Ishikawa (cell line): ENCODE data around the gene HCK.

ENCODE experiments used
- CREB1 ChIP-seq: IDR thresholded peaks from 2 replicates; pipeline ENCODE4 v1.6.1; 2012; ENCODE audit warnings: low read depth
- EP300 ChIP-seq: IDR thresholded peaks from 2 replicates; pipeline ENCODE4 v1.6.1; 2012; ENCODE audit warnings: borderline replicate concordance
- MAX ChIP-seq: IDR thresholded peaks from 2 replicates; pipeline ENCODE4 v1.6.1; 2012
- NFIC ChIP-seq: IDR thresholded peaks from 2 replicates; pipeline ENCODE4 v1.6.1; 2012
- USF1 ChIP-seq: IDR thresholded peaks from 2 replicates; pipeline ENCODE4 v1.6.1; 2012
- ZBTB7A ChIP-seq: IDR thresholded peaks from 2 replicates; pipeline ENCODE4 v1.6.1; 2012; ENCODE audit warnings: low read depth

GRCh38 chr20:32033316-32033715, 18.7 kb upstream of the HCK start:
- TF ChIP-seq NFIC, result no peak
- no peak for TF ChIP-seq MAX
- TF ChIP-seq ZBTB7A, result no peak
- no peak for TF ChIP-seq USF1
- no peak for TF ChIP-seq EP300
- no peak for TF ChIP-seq CREB1
